MM.1S (cell line): ENCODE data around the gene IL1RAP.

ENCODE experiments used
- DNase-seq: peaks from one replicate; pipeline ENCODE4 v3.0.0-alpha.2; 2015
- H2AFZ ChIP-seq: fragments of 300-600 bp; sonication (generic); 2 replicates; pipeline ENCODE4 v1.6.0; 2016; ENCODE audit warnings: antibody characterized with exemption, low read length
- H3F3A ChIP-seq: fragments of 300-600 bp; sonication (generic); 2 replicates; pipeline ENCODE4 v1.6.1; 2016; ENCODE audit warnings: mild to moderate bottlenecking, antibody characterized with exemption, low read length, moderate library complexity, mixed read lengths; ENCODE audit not compliant: insufficient read depth
- H3K27ac ChIP-seq: fragments of 300-600 bp; sonication (generic); 2 replicates; pipeline ENCODE4 v1.5.1; 2016; ENCODE audit warnings: mild to moderate bottlenecking, low read length
- H3K27me3 ChIP-seq: fragments of 300-600 bp; sonication (generic); replicated peaks from 2 replicates; pipeline ENCODE4 v1.6.0; 2016; ENCODE audit warnings: low read length; ENCODE audit not compliant: insufficient read depth
- H3K36me3 ChIP-seq: fragments of 300-600 bp; sonication (generic); replicated peaks from 2 replicates; pipeline ENCODE4 v1.6.1; 2016; ENCODE audit warnings: mild to moderate bottlenecking, low read length, mixed read lengths; ENCODE audit not compliant: insufficient read depth
- H3K4me1 ChIP-seq: fragments of 300-600 bp; sonication (generic); 2 replicates; pipeline ENCODE4 v1.6.1; 2016; ENCODE audit warnings: low read length, mixed read lengths
- H3K4me2 ChIP-seq: fragments of 300-600 bp; sonication (generic); 2 replicates; pipeline ENCODE4 v1.6.0; 2016; ENCODE audit warnings: low read depth, low read length
- H3K4me3 ChIP-seq: fragments of 300-600 bp; sonication (generic); 2 replicates; pipeline ENCODE4 v1.5.1; 2016; ENCODE audit warnings: low read length, mixed read lengths
- H3K79me2 ChIP-seq: fragments of 300-600 bp; sonication (generic); 2 replicates; pipeline ENCODE4 v1.6.1; 2016; ENCODE audit warnings: mixed run types, low read length, mixed read lengths
- H3K9ac ChIP-seq: fragments of 300-600 bp; sonication (generic); 2 replicates; pipeline ENCODE4 v1.6.1; 2016; ENCODE audit warnings: low read length, mixed read lengths
- H3K9me2 ChIP-seq: fragments of 300-600 bp; sonication (generic); replicated peaks from 2 replicates; pipeline ENCODE4 v1.6.1; 2016; ENCODE audit warnings: mild to moderate bottlenecking, low read length, mixed read lengths; ENCODE audit not compliant: insufficient read depth
- H3K9me3 ChIP-seq: fragments of 300-600 bp; sonication (generic); replicated peaks from 2 replicates; pipeline ENCODE4 v1.6.1; 2016; ENCODE audit warnings: mild to moderate bottlenecking, low read length, mixed read lengths; ENCODE audit not compliant: insufficient read depth
- H4K20me1 ChIP-seq: fragments of 300-600 bp; sonication (generic); 2 replicates; pipeline ENCODE4 v1.6.1; 2016; ENCODE audit warnings: mild to moderate bottlenecking, low read length, moderate library complexity, mixed read lengths; ENCODE audit not compliant: insufficient read depth
- CTCF ChIP-seq: fragments of 300-600 bp; sonication (generic); IDR thresholded peaks from 2 replicates; pipeline ENCODE4 v1.5.1; 2016; ENCODE audit warnings: antibody characterized with exemption, low read length, mixed read lengths
- EZH2 ChIP-seq: fragments of 300-600 bp; sonication (generic); optimal IDR thresholded peaks from 2 replicates; pipeline ENCODE3; 2017; ENCODE audit warnings: low read depth, mild to moderate bottlenecking, antibody characterized with exemption, low read length, mixed read lengths
- EZH2phosphoT487 ChIP-seq: fragments of 300-600 bp; sonication (generic); IDR thresholded peaks from 2 replicates; pipeline ENCODE4 v1.6.1; 2018; ENCODE audit warnings: antibody characterized with exemption, low read length

IL1RAP gene

GRCh38 chr3:190499122-190499521, 14.8 kb upstream of the IL1RAP start:
- H3K4me2 ChIP-seq = no peak overlapping the region
- H3K9ac ChIP-seq = no peak overlapping the region
- H3K36me3 ChIP-seq = no peaks in the 10 kb centered on the region
- H3K9me2 ChIP-seq = no peaks in the 10 kb centered on the region
- no peaks in the 10 kb centered on the region for H3K79me2 ChIP-seq
- peaks cover 17% of the 10 kb centered on the region for H3K27me3 ChIP-seq
- no peaks in the 10 kb centered on the region for H3F3A ChIP-seq
- no peaks in the 10 kb centered on the region for H4K20me1 ChIP-seq
- H2AFZ ChIP-seq = no peak overlapping the region
- TF ChIP-seq EZH2phosphoT487 (no peak), EZH2 (no peak), CTCF (no peak)
- no peaks in the 10 kb centered on the region for H3K9me3 ChIP-seq
- no peak overlapping the region for H3K4me3 ChIP-seq
- DNase-seq = no peak
- H3K4me1 ChIP-seq = no peaks in the 10 kb centered on the region
- H3K27ac ChIP-seq = no peak overlapping the region

GRCh38 chr3:190502946-190503345, 10.9 kb upstream of the IL1RAP start:
- no peaks in the 10 kb centered on the region for H3K27me3 ChIP-seq
- no peaks in the 10 kb centered on the region for H3K36me3 ChIP-seq
- H3K9me2 ChIP-seq = no peaks in the 10 kb centered on the region
- H3K4me2 ChIP-seq = no peak overlapping the region
- no peaks in the 10 kb centered on the region for H3K9me3 ChIP-seq
- H3K4me1 ChIP-seq = no peaks in the 10 kb centered on the region
- no peak overlapping the region for H3K4me3 ChIP-seq
- DNase-seq = no peak
- H4K20me1 ChIP-seq = no peaks in the 10 kb centered on the region
- H3K9ac ChIP-seq = no peak overlapping the region
- TF ChIP-seq EZH2 = no peak
- no peak for TF ChIP-seq CTCF
- TF ChIP-seq EZH2phosphoT487 = no peak
- no peak overlapping the region for H2AFZ ChIP-seq
- no peak overlapping the region for H3K27ac ChIP-seq
- no peaks in the 10 kb centered on the region for H3K79me2 ChIP-seq
- no peaks in the 10 kb centered on the region for H3F3A ChIP-seq

GRCh38 chr3:190504354-190505125, 9.3 kb upstream of the IL1RAP start:
- Histone ChIP-seq H4K20me1 (no peaks in the 10 kb centered on the region), H3K4me1 (no peaks in the 10 kb centered on the region), H3K4me2 (no peak overlapping the region), H3K4me3 (no peak overlapping the region), H3K79me2 (no peaks in the 10 kb centered on the region), H3K27ac (no peak overlapping the region), H3K9ac (no peak overlapping the region), H3K36me3 (no peaks in the 10 kb centered on the region), H2AFZ (no peak overlapping the region), H3F3A (no peaks in the 10 kb centered on the region), H3K9me2 (no peaks in the 10 kb centered on the region), H3K27me3 (no peaks in the 10 kb centered on the region), H3K9me3 (no peaks in the 10 kb centered on the region)
- TF ChIP-seq CTCF = no peak
- TF ChIP-seq EZH2phosphoT487 = no peak
- no peak for TF ChIP-seq EZH2
- DNase-seq = no peak
